ENCODE data around the gene CCDC88C. TPM values are rescaled to one million over a fixed set of nuclear protein-coding genes. Genes with fewer than 3 reads are reported as not detected.

The CCDC88C gene
- total RNA-seq, 1 donor from 2014 or later: 9.2 TPM

DNA sequence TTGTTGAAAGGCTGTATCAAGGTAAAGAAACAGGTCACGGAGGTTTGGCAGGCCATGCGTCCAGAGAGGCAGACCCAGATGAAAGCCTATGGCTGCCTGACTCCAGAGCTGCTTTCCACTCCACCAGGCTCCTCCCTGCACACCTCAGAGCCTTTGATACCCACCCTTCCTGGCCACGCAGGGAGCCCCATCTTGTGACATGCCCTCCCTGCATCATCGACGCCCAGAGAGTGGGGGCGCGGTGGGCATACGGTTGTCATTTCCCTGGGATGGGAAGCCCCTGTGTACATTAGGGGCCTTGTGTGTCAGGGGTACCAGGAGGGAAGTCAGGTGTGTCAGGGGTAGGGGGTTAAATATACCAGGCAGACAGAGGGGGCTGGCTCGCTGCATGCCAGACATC lies 142.8 kb downstream of the CCDC88C start:
- no peak for DNase-seq (ENCODE audit: low spot score in 2 of 2)
- no peaks in the 10 kb centered on the region for H3K9me3 ChIP-seq
- intact Hi-C loops (cut with DNase I): no loop called here
- TF ChIP-seq CTCF (IDR thresholded peaks at IDR 0.05): no peak
- H3K4me1 ChIP-seq: no peaks in the 10 kb centered on the region
- H3K27ac ChIP-seq: no peak overlapping the region
- H3K36me3 ChIP-seq: no peaks in the 10 kb centered on the region
- no peak overlapping the region for H3K4me3 ChIP-seq
- H3K27me3 ChIP-seq: no peaks in the 10 kb centered on the region

DNA sequence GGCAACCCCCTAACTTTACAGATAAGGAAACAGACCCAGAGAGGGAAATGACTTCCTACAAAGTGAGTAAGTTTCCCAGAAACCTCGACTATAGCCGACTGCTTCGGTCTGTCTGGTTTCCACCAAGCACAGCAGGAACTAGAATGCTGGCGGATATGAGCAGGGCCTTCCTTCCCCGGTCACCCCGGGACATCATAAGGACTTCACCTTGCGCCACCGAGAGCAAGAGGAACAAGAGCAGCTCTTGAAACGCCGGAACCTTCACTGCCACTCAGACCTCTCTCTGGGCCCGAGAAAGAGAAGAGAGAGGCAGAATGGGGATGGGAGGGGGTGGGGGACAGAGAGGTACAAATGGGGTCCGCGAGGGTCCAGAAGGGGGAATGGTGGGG lies 143.7 kb downstream of the CCDC88C start:
- H3K27me3 ChIP-seq: no peaks in the 10 kb centered on the region
- no peak for TF ChIP-seq CTCF (IDR thresholded peaks at IDR 0.05)
- no peak for DNase-seq (ENCODE audit: low spot score in 2 of 2)
- H3K27ac ChIP-seq: no peak overlapping the region
- no peaks in the 10 kb centered on the region for H3K36me3 ChIP-seq
- no peaks in the 10 kb centered on the region for H3K4me1 ChIP-seq
- no peaks in the 10 kb centered on the region for H3K9me3 ChIP-seq
- intact Hi-C loops (cut with DNase I): no loop called here
- no peak overlapping the region for H3K4me3 ChIP-seq

- no peak overlapping the region for H3K27ac ChIP-seq
- no peak for TF ChIP-seq CTCF (IDR thresholded peaks at IDR 0.05)
- DNase-seq (ENCODE audit: low spot score in 2 of 2): no peak
- H3K4me1 ChIP-seq: no peaks in the 10 kb centered on the region
- H3K9me3 ChIP-seq: no peaks in the 10 kb centered on the region
- H3K27me3 ChIP-seq: no peaks in the 10 kb centered on the region
- H3K36me3 ChIP-seq: no peaks in the 10 kb centered on the region
- H3K4me3 ChIP-seq: no peak overlapping the region
- intact Hi-C loops (cut with DNase I): no loop called here
Observed at GRCh38 chr14:91273273-91273884, 144.2 kb downstream of the CCDC88C start.

- Histone ChIP-seq H3K36me3 (no peaks in the 10 kb centered on the region), H3K4me3 (no peak overlapping the region), H3K4me1 (no peaks in the 10 kb centered on the region), H3K27me3 (no peaks in the 10 kb centered on the region), H3K27ac (no peak overlapping the region), H3K9me3 (no peaks in the 10 kb centered on the region)
- intact Hi-C loops (cut with DNase I): no loop called here
- no peak for TF ChIP-seq CTCF (IDR thresholded peaks at IDR 0.05)
- no peak for DNase-seq (ENCODE audit: low spot score in 2 of 2)
Observed at GRCh38 chr14:91272341-91273272, 145.0 kb downstream of the CCDC88C start.

GRCh38 chr14:91271639-91272038 lies 146.0 kb downstream of the CCDC88C start:
- Histone ChIP-seq H3K4me1 (no peaks in the 10 kb centered on the region), H3K36me3 (no peaks in the 10 kb centered on the region), H3K4me3 (no peak overlapping the region), H3K9me3 (no peaks in the 10 kb centered on the region), H3K27ac (no peak overlapping the region), H3K27me3 (no peaks in the 10 kb centered on the region)
- intact Hi-C loops (cut with DNase I): no loop called here
- TF ChIP-seq CTCF (IDR thresholded peaks at IDR 0.05): no peak
- no peak for DNase-seq (ENCODE audit: low spot score in 2 of 2)

Data from ascending aorta (tissue), 2 donors.